H1 (cell line): ENCODE results near the gene SMOC2. TPM values are rescaled to one million over a fixed set of nuclear protein-coding genes. Genes with fewer than 3 reads are reported as not detected.

Source experiments
- CTCF ChIA-PET: fragments of 300-600 bp; sonication (Branson Sonifier 250); formaldehyde crosslinking; loops from one replicate; lab custom pipeline; 2021; ENCODE audit not compliant: partially characterized antibody; lab: Charles Lee
- POLR2A ChIA-PET: fragments of 300-600 bp; sonication (Branson Sonifier 250); formaldehyde crosslinking; loops from one replicate; lab custom pipeline; 2021; ENCODE audit warnings: inconsistent platforms; ENCODE audit not compliant: partially characterized antibody; lab: Charles Lee
- DNase-seq, 2 experiments: peaks; one replicate each; pipeline versions ENCODE4 v3.0.0 to v3.0.0-alpha.2; 2010 to 2022; ENCODE audit warnings: low spot score in 2 of 2, low read depth in 1 of 2, mixed read lengths in 1 of 2
- FAIRE-seq: peaks from 2 replicates; lab custom pipeline; 2011; peaks lifted over from hg19 to GRCh38; lab: Jason Lieb, UNC
- H2AFZ ChIP-seq: 2 replicates; pipeline ENCODE4 v1.8.1; 2012; ENCODE audit warnings: low read length, inconsistent platforms
- H2AK5ac ChIP-seq: 2 replicates; pipeline ENCODE4 v1.6.1; 2013; ENCODE audit warnings: low read depth, low read length
- H2BK120ac ChIP-seq: replicated peaks from 2 replicates; pipeline ENCODE3; 2013; ENCODE audit warnings: low read depth, low read length, inconsistent platforms
- H2BK12ac ChIP-seq: 2 replicates; pipeline ENCODE4 v1.6.1; 2013; ENCODE audit warnings: low read depth, low read length
- H2BK15ac ChIP-seq: 2 replicates; pipeline ENCODE4 v1.6.1; 2013; ENCODE audit warnings: low read length
- H2BK20ac ChIP-seq: 2 replicates; pipeline ENCODE4 v1.6.1; 2013; ENCODE audit warnings: low read length
- H2BK5ac ChIP-seq: 2 replicates; pipeline ENCODE4 v1.6.1; 2013; ENCODE audit warnings: low read depth, low read length
- H3K14ac ChIP-seq: 2 replicates; pipeline ENCODE4 v1.6.1; 2013; ENCODE audit warnings: inconsistent platforms; ENCODE audit not compliant: insufficient read length
- H3K18ac ChIP-seq: 2 replicates; pipeline ENCODE4 v1.6.1; 2013; ENCODE audit warnings: low read length; ENCODE audit errors: extremely low read depth
- H3K23ac ChIP-seq: 2 replicates; pipeline ENCODE4 v1.6.1; 2013; ENCODE audit warnings: inconsistent platforms; ENCODE audit not compliant: insufficient read length
- H3K23me2 ChIP-seq: 2 replicates; pipeline ENCODE4 v1.6.1; 2013; ENCODE audit warnings: low read depth, low read length
- H3K27ac ChIP-seq: 2 replicates; pipeline ENCODE4 v1.6.1; 2011; ENCODE audit warnings: low read depth, low read length, inconsistent platforms
- H3K27me3 ChIP-seq, 4 experiments: replicated peaks in 1 of 4; 1 replicate in 1 of 4; 2 replicates in 3 of 4; pipeline versions ENCODE4 v1.6.1 to v1.8.1; 2011 to 2013; ENCODE audit warnings: low read length in 3 of 4, mild to moderate bottlenecking in 3 of 4, inconsistent platforms in 2 of 4, mixed read lengths in 2 of 4, moderate library complexity in 1 of 4; ENCODE audit not compliant: control insufficient read depth in 3 of 4, insufficient read depth in 3 of 4; ENCODE audit errors: extremely low read depth in 1 of 4
- H3K36me3 ChIP-seq, 4 experiments: 2 replicates each; pipeline versions ENCODE4 v1.6.1 to v1.8.1; 2011 to 2013; ENCODE audit warnings: mild to moderate bottlenecking in 4 of 4, low read length in 3 of 4, moderate library complexity in 2 of 4, control low read depth in 1 of 4, inconsistent platforms in 1 of 4; ENCODE audit not compliant: insufficient read depth in 4 of 4, control insufficient read depth in 2 of 4
- H3K4ac ChIP-seq: replicated peaks from 2 replicates; pipeline ENCODE3; 2013; ENCODE audit warnings: low read length, low read depth, mixed read lengths, inconsistent platforms; ENCODE audit not compliant: insufficient read length
- H3K4me1 ChIP-seq, 4 experiments: replicated peaks in 1 of 4; 1 replicate in 1 of 4; 2 replicates in 3 of 4; pipeline versions ENCODE4 v1.6.1 to v1.8.1; 2011 to 2013; ENCODE audit warnings: low read length in 3 of 4, inconsistent platforms in 2 of 4, mixed read lengths in 1 of 4; ENCODE audit not compliant: insufficient read depth in 4 of 4, control insufficient read depth in 3 of 4
- H3K4me2 ChIP-seq, 2 experiments: 2 replicates each; pipeline versions ENCODE4 v1.6.1 to v1.8.1; 2011 to 2013; ENCODE audit warnings: low read depth in 2 of 2, low read length in 2 of 2, control low read depth in 1 of 2, inconsistent platforms in 1 of 2, mild to moderate bottlenecking in 1 of 2; ENCODE audit not compliant: insufficient read depth in 1 of 2
- H3K4me3 ChIP-seq, 4 experiments: fragments of 200-600, 300-600 bp in 1 of 4; sonication (generic), shearing (Covaris generic), sonication (Bioruptor Twin) in 1 of 4; 2 replicates each; pipeline versions ENCODE4 v1.5.1 to v1.8.1; 2011 to 2016; ENCODE audit warnings: low read length in 4 of 4, low read depth in 3 of 4, control low read depth in 2 of 4, inconsistent platforms in 2 of 4, mild to moderate bottlenecking in 2 of 4, mixed read lengths in 1 of 4, moderate library complexity in 1 of 4; ENCODE audit not compliant: insufficient read depth in 2 of 4; ENCODE audit errors: extremely low read depth in 1 of 4
- H3K56ac ChIP-seq: replicated peaks from 2 replicates; pipeline ENCODE3; 2013; ENCODE audit warnings: low read depth, mild to moderate bottlenecking, mixed read lengths, low read length, inconsistent platforms; ENCODE audit not compliant: insufficient read length
- H3K79me1 ChIP-seq: 2 replicates; pipeline ENCODE4 v1.6.1; 2013; ENCODE audit warnings: low read depth, low read length, control low read depth
- H3K79me2 ChIP-seq, 2 experiments: 2 replicates each; pipeline versions ENCODE4 v1.6.1 to v1.8.1; 2012 to 2013; ENCODE audit warnings: low read length in 2 of 2, mild to moderate bottlenecking in 2 of 2, inconsistent platforms in 1 of 2; ENCODE audit not compliant: insufficient read depth in 2 of 2, control insufficient read depth in 1 of 2
- H3K9ac ChIP-seq, 4 experiments: replicated peaks in 1 of 4; 1 replicate in 1 of 4; 2 replicates in 3 of 4; pipeline versions ENCODE4 v1.6.1 to v1.8.1; 2011 to 2013; ENCODE audit warnings: low read depth in 3 of 4, low read length in 3 of 4, control low read depth in 2 of 4, mild to moderate bottlenecking in 2 of 4, moderate library complexity in 2 of 4, inconsistent platforms in 1 of 4; ENCODE audit errors: extremely low read depth in 1 of 4
- H3K9me3 ChIP-seq, 2 experiments: 2 replicates each; pipeline versions ENCODE4 v1.6.1 to v1.8.1; 2012 to 2013; ENCODE audit warnings: mild to moderate bottlenecking in 2 of 2, moderate library complexity in 2 of 2, control low read depth in 1 of 2, inconsistent platforms in 1 of 2, low read depth in 1 of 2, low read length in 1 of 2, mixed read lengths in 1 of 2; ENCODE audit not compliant: insufficient read depth in 2 of 2
- H4K20me1 ChIP-seq, 2 experiments: replicated peaks in 1 of 2; 2 replicates each; pipeline versions ENCODE3 to v1.8.1; 2011 to 2013; ENCODE audit warnings: inconsistent platforms in 2 of 2, low read length in 2 of 2, mild to moderate bottlenecking in 1 of 2; ENCODE audit not compliant: insufficient read depth in 2 of 2, control insufficient read depth in 1 of 2
- H4K5ac ChIP-seq: 2 replicates; pipeline ENCODE4 v1.6.1; 2013; ENCODE audit warnings: low read length, low read depth, mixed read lengths, inconsistent platforms; ENCODE audit not compliant: insufficient read length
- H4K8ac ChIP-seq: 2 replicates; pipeline ENCODE4 v1.8.0; 2013; ENCODE audit warnings: mild to moderate bottlenecking, moderate library complexity, low read length, inconsistent platforms; ENCODE audit not compliant: insufficient read depth; ENCODE audit errors: extremely low read depth
- H4K91ac ChIP-seq: replicated peaks from 2 replicates; pipeline ENCODE3; 2013; ENCODE audit warnings: low read length, mixed read lengths, inconsistent platforms; ENCODE audit not compliant: insufficient read length
- ATF2 ChIP-seq: IDR thresholded peaks from 2 replicates; pipeline ENCODE4 v1.6.1; 2012; ENCODE audit warnings: low read length, inconsistent platforms
- BACH1 ChIP-seq: IDR thresholded peaks from 2 replicates; pipeline ENCODE4 v1.6.1; 2012; ENCODE audit warnings: low read length, improper control_type of control experiment
- CBX5 ChIP-seq: fragments of 300-800, 300-1000 bp; sonication (generic); IDR thresholded peaks from 2 replicates; pipeline ENCODE4 v1.7.1; 2016; ENCODE audit warnings: antibody characterized with exemption, low read length, low read depth
- CEBPB ChIP-seq: IDR thresholded peaks from 2 replicates; pipeline ENCODE4 v1.6.1; 2012; ENCODE audit warnings: low read depth, low read length
- FOSL1 ChIP-seq: IDR thresholded peaks from 2 replicates; pipeline ENCODE4 v1.6.1; 2011; ENCODE audit warnings: mild to moderate bottlenecking, low read depth, low read length, moderate library complexity; ENCODE audit not compliant: insufficient read depth
- GABPA ChIP-seq: IDR thresholded peaks from 2 replicates; pipeline ENCODE4 v1.6.1; 2011; ENCODE audit warnings: mild to moderate bottlenecking, low read length, moderate library complexity, borderline replicate concordance; ENCODE audit not compliant: insufficient read depth
- MAX ChIP-seq: IDR thresholded peaks from 2 replicates; pipeline ENCODE4 v1.6.1; 2012; ENCODE audit warnings: inconsistent platforms
- RNF2 ChIP-seq: fragments of 200-900, 300-1000 bp; sonication (generic); IDR thresholded peaks from 2 replicates; pipeline ENCODE4 v1.7.1; 2016; ENCODE audit warnings: borderline replicate concordance, low read depth, mild to moderate bottlenecking, antibody characterized with exemption, low read length; ENCODE audit not compliant: poor library complexity, severe bottlenecking; ENCODE audit errors: missing control alignments
- SAP30 ChIP-seq: fragments of 300-600 bp; sonication (generic); IDR thresholded peaks from 2 replicates; pipeline ENCODE4 v1.7.1; 2012; ENCODE audit warnings: low read length, moderate library complexity, mild to moderate bottlenecking, inconsistent platforms; ENCODE audit not compliant: insufficient read depth, insufficient replicate concordance
- SIN3A ChIP-seq, 2 experiments: IDR thresholded peaks in 1 of 2; conservative IDR thresholded peaks in 1 of 2; 2 replicates each; pipeline ENCODE4 v1.6.1; 2011 to 2012; ENCODE audit warnings: low read length in 2 of 2, improper control_type of control experiment in 1 of 2, low read depth in 1 of 2, mild to moderate bottlenecking in 1 of 2
- SP4 ChIP-seq: IDR thresholded peaks from 2 replicates; pipeline ENCODE4 v1.6.1; 2012; ENCODE audit warnings: low read length, inconsistent platforms
- YY1 ChIP-seq: IDR thresholded peaks from 2 replicates; pipeline ENCODE4 v1.6.1; 2011; ENCODE audit warnings: low read depth, mild to moderate bottlenecking, low read length
- WGBS, 2 experiments: shearing (Covaris generic) in 1 of 2; methylation state at CpG; one replicate each; pipeline versions ENCODE4 v1.1.6 to v1.1.7; 2013 to 2015; ENCODE audit warnings: low lambda C conversion rate in 2 of 2, mixed read lengths in 2 of 2, inconsistent platforms in 1 of 2, low coverage in 1 of 2, missing lambda C conversion rate in 1 of 2; ENCODE audit not compliant: insufficient replicate concordance in 2 of 2, insufficient coverage in 1 of 2, insufficient read length in 1 of 2; ENCODE audit errors: extremely low coverage in 1 of 2, missing lambda C conversion rate in 1 of 2; 5-methylcytosine and 5-hydroxymethylcytosine counted together
- polyA plus RNA-seq, 7 experiments: library from polyadenylated mRNA; depleted of rRNA in 3 of 7; stranded (reverse) in 5 of 7; unstranded in 2 of 7; fragments of >200 nt in 5 of 7; fragments of 200-250 nt in 2 of 7; gene quantifications; 1 replicate in 5 of 7; 2 replicates in 1 of 7; 4 replicates in 1 of 7; pipeline versions ENCODE4 v1.2.1 to v1.2.3, GENCODE V29; 2011 to 2013; ENCODE audit warnings: missing spikeins in 2 of 7, mixed read lengths in 2 of 7
- total RNA-seq: library from RNA; stranded (reverse); fragmentation: NEBNext Ultra II Directional; extraction: Animal tissue kit (Norgen Biotek cat#: 25700); gene quantifications from 2 replicates; pipeline ENCODE4 v1.2.1, GENCODE V29; 2021

SMOC2 gene
- total and polyA plus RNA-seq, 2 of the 8 experiments (the other 6 are each of a cell fraction or from before 2014, with no cell fraction given) = 7.7 to 8.5 TPM

GRCh38 chr6:168565112-168565511, 124.1 kb downstream of the SMOC2 start:
- DNase-seq (no peak), FAIRE-seq (no peak)
- no peaks in the 10 kb centered on the region for H3K9me3 ChIP-seq
- no peak overlapping the region for H2BK15ac ChIP-seq
- H3K9ac ChIP-seq = no peak overlapping the region
- no peak overlapping the region for H2BK20ac ChIP-seq
- POLR2A ChIA-PET = no interaction called here
- H2AFZ ChIP-seq = no peak overlapping the region
- H3K79me2 ChIP-seq = no peaks in the 10 kb centered on the region
- no peaks in the 10 kb centered on the region for H3K23me2 ChIP-seq
- no peaks in the 10 kb centered on the region for H3K79me1 ChIP-seq
- CTCF ChIA-PET = no interaction called here
- H2BK5ac ChIP-seq = no peak overlapping the region
- no peak overlapping the region for H3K56ac ChIP-seq
- no peaks in the 10 kb centered on the region for H4K20me1 ChIP-seq
- WGBS, 2 experiments = 77% methylated on average over 4 of the region's 4 CpGs; no CpG with 5 or more reads in 1 of the 2 experiments
- H3K4me1 ChIP-seq = peaks cover 0 to 8% (median 4%) of the 10 kb centered on the region in 4 experiments; a peak in 2 of 7 replicates
- H4K91ac ChIP-seq = no peak overlapping the region
- no peak overlapping the region for H2BK12ac ChIP-seq
- H2BK120ac ChIP-seq = no peak overlapping the region
- H3K4me3 ChIP-seq = no peak overlapping the region
- no peak overlapping the region for H2AK5ac ChIP-seq
- no peak overlapping the region for H3K4ac ChIP-seq
- H4K8ac ChIP-seq = no peak overlapping the region
- H3K4me2 ChIP-seq = no peak overlapping the region
- H3K36me3 ChIP-seq = no peaks in the 10 kb centered on the region; a peak in 2 of 8 replicates
- H3K18ac ChIP-seq = no peak overlapping the region
- no peak overlapping the region for H3K14ac ChIP-seq
- no peak overlapping the region for H3K27ac ChIP-seq
- H3K23ac ChIP-seq = no peak overlapping the region
- no peaks in the 10 kb centered on the region for H3K27me3 ChIP-seq
- no peak overlapping the region for H4K5ac ChIP-seq
- TF ChIP-seq CBX5 (no peak), FOSL1 (no peak), BACH1 (no peak), YY1 (no peak), GABPA (no peak), ATF2 (no peak), RNF2 (no peak), MAX (no peak), SP4 (no peak), SAP30 (no peak), SIN3A (conservative IDR thresholded peaks at IDR 0.05 in 1 of 2, IDR thresholded peaks at IDR 0.05 in 1 of 2; ENCODE audit: low read depth in 1 of 2, low read length in 2 of 2) (no peak), CEBPB (no peak)
